Measurements from ENCODE around the gene TMEM115.
"Not testable (repeated sequence)": the region's sequence is repeated elsewhere in the genome, so short reads cannot be mapped to it uniquely, and the experiment has no call there.

The TMEM115 gene

DNA sequence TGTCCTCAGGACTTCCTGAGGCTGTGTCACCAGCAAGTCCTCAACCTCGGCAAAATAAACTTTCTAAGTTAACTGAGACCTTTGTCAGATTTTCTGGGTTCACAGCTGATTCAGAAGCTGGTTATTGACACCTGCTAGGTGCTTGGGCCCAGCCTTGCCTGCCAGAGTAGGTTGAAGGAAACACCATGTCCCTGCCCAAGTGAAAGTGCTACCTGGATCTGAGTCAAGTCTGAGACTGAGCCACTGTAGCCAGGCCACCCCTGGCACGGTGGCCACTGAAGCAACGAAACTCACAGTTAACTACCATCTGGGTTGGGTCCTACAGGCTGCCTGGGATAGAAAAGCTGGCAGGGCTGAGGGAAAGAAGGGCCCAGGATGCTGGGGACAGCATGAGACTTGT, 45.0 kb downstream of the TMEM115 start:
- DNase-seq, result no peak

DNA sequence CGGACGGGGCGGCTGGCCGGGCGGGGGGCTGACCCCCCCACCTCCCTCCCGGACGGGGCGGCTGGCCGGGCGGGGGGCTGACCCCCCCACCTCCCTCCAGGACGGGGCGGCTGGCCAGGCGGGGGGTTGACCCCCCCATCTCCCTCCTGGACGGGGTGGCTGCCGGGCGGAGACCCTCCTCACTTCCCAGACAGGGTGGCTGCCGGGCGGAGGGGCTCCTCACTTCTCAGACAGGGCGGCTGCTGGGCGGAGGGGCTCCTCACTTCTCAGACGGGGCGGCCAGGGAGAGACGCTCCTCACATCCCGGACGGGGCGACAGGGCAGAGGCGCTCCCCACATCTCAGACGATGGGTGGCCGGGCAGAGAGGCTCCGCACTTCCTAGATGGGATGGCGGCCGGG, 47.3 kb downstream of the TMEM115 start:
- not testable (repeated sequence) for DNase-seq
